ENCODE results near the gene MYO7B. TPM values are rescaled to one million over a fixed set of nuclear protein-coding genes. Genes with fewer than 3 reads are reported as not detected.
A peak's percentile ranks its signal among the peaks of the same experiment; 100 is the strongest.
"Not testable (repeated sequence)": the region's sequence is repeated elsewhere in the genome, so short reads cannot be mapped to it uniquely, and the experiment has no call there.

Gene MYO7B
- total RNA-seq, 1 donor from 2014 or later: 0.78 TPM

DNA sequence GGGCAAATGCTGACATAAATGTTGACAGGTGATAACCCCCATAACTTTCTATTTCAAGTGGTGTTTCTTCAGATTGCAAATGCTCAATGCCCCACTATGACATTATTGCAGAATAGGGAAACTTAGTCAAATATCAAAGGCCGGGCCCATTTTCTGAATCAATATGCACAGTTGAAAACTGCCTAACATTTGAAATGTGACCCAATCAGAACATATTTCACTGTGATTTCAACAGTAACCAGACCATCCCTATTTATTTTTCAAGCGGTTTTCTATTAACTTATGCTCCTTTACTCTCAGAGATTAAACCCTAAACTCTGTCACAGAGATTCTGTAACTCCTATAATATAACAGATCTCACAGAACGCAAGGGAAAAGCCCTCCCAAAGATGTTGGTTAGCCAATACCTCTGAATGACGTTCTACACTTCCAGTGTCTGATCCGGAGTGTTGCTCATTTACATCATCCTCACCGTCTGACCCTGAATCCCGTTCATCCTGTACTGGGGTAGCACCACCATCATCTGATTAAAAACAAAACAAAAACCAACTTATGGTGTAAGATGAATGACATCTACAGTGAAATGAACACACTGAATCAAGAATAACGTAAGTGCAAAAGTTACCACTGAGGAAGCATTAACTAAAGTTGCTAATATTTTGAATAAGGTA, 12.1 kb upstream of the MYO7B start:
- DNase-seq (ENCODE audit: low spot score): no peak

DNA sequence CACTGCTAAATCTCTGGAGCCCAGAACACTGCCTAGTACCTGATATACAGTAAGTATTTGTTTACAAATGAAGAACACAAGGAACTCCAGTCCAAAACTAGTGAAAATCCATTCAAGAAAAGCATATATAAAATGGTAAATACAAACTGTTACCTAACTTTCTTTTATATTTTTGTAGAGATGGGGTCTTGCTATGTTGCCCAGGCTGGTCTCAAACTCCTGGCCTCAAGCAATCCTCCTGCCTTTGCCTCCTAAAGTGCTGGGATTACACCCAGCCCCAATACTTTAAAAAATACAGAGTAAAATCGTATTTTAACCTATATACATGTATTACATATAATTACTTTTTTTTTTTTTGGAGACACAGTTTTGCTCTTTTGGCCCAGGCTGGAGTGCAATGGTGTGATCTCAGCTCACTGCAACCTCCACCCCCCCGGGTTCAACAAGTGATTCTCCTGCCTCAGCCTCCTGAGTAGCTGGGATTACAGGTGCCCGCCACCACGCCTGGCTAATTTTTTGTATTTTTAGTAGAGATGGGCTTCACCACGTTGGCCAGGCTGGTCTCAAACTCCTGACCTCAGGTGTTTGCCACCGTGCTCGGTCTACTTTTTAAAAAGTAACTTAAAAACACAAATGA, 11.2 kb upstream of the MYO7B start:
- not testable (repeated sequence) for DNase-seq (ENCODE audit: low spot score)

DNA sequence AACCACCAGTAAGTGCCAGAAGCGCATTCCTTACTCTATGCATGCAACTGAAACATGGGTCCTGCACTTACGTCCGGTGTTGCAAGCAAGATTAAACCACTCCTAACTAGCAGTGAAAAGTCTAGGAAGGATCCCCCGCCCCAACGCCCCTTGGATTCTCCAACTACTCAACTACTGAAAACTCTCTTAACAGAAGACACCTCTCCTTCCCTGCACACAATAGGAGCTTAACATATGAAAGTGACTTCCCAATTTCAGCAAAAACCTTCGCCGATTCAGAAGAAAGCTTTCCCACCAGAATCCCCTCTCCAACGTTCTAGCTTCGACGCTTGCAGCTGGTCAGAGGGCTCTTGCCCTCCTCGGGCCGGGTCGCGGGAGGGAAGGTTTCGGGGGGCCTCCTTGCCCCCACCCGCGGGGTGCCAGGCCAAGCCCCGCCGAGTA, 9.8 kb upstream of the MYO7B start:
- no peak for DNase-seq (ENCODE audit: low spot score)

DNA sequence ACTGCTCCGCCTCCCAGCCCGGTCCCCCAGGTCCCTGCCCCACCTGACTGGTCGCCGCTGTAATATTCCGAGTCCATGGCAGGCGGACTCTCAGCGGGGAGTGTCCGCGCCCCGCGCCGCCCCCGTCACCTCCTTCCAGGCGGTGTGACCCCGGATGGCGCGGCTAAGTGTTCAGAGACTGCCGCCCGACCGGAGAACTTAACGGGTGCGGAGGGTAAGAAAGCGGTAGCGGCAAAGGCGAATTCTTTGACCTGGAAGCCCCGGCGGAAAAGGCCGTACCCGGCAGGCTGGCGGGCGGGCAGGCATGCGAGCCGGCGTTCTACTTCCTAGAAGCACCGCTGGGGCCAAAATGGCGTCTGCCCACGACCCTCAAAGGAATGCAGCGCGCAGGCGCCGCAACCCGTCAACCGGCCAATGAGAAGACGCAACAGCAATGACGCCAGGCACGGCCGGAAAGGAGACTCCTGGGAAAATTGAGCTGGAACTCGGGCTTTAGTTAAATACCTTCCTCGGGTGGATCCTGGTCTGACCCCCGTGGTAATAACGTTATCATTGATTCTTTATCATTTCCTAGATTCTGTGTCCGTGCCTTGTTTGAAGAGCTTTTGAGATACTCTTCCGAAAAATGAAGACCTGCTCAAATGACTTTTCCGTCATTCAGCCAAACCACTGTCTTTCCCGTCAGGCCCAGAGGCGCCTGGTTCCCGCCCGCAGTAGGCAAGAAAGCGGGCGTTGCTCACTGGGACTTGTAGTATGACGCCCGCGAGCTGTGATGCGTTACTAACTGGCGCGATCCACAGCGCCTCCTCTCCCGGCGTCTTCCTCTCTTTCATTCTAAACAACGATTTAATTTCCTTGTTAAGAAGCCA, 9.1 kb upstream of the MYO7B start, which contains the start of gene IWS1:
TSS of gene IWS1 (minus strand) at position 358 of the 869 bp plus-strand sequence. CDS start at position 77, 281 bp downstream.
- DNase-seq (ENCODE audit: low spot score): peak; percentile 96

DNA sequence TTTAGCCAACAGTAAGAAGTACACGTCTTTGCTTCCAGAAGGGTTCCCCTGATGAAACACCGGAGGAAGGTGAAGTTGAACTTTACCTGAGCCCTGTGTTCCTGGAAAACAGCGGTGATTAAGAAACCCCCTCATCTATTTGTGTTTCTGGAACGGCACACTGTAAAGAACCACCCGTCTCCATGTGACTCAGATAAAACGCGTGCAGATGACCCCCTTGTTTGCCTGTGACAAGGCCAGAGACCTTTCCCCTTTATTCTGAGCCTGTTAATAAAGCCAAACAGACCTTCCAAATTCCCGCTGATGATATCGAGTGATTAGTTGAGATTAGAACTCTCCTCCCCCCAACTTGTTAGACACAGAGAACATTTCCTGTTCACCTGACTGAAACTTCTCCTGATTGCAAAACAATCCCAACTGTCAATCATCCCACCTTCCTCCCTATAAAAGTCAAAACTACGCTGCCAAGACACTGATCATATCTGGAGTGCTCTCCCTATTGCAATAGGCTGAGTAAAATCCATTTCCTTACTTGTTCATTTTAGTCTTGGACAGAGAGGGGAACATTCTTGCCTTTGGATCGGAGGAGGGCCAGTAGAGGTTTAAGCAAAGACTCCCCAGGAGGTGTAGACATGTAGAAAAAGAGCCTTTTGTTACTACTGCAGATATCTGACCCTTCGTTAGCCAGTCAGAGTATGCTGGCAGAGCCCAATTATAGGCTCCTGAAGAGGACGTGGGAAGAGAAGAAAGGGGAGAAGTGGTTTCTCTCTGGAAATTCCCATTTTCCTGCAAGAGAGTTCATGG, 8.3 kb upstream of the MYO7B start:
- DNase-seq (ENCODE audit: low spot score): no peak

DNA sequence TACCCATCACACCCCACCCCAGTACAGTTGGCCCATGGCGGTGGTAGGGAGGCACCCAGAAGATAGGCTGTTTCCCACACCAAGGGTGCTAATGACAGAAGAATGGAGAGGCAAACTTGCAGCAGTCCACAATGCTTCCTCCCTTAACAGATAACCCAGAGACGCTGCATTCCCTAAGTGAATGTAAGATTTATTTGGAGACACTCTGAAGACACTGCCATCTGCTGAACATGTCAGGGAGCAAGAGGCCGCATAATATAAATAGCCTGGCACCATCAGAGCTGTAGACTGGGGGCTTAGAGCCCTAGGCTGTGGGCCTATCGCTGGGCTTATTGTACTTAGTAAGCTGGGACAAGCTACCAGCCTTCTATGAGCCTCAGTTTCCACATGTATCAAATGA, 7.0 kb upstream of the MYO7B start:
- DNase-seq (ENCODE audit: low spot score): no peak

DNA sequence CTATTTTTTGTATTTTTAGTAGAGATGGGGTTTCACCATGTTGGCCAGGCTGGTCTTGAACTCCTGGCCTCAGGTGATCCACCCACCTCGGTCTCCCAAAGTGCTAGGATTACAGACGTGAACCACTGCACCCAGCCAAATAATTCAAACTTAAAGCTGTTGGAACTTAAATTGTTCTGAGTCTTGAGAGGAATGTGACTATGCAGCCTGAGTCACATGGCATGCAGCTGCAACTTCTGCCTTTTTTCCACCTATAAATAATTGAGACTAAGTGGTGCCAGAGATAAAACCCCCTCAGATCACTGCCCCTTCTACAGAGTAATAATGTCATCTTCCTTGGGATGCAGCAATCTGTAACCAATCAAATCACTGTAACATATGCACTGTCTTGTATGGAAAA, 6.1 kb upstream of the MYO7B start:
- not testable (repeated sequence) for DNase-seq (ENCODE audit: low spot score)

DNA sequence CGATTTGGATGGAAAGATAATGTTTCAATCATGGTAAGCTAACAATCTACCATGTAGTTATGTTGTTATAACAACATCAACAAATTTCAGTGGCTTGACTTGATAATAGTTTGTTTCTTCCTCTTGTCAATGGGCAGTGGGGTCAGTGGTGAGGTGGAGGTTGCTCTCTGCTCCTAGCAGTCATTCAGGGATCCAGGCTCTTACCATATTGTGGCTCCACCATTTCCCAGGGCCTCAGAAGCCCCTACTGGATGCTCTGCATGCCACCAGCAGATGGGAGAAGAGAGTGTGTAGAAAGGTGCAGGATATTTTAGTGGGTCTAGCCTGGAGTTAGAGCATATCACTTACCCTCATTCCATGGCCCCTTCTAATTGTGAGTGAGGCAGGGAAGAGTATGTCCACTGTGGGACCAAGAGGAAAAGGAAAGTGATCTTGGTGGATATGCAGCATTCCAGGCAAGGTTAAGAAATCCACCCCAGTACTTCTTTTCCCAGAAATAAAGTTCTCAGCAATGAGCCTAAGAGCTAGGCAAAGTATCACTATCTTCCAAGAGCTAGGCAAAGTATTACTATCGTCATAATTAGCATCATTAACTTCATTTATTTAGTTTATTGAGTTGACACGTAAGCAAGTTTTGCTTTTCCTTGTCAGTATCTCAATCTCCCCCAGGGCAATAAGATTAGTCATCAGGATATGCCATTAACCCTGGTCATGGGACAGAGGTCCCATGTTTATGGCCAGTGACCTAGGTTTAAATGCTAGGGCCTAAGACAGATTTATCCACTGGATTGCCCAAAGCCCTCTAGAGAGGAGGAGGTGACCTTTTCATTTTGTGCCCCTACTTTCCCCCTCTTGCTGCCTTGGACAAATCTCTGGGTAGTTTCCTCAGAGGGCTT, 5.0 kb upstream of the MYO7B start:
- no peak for DNase-seq (ENCODE audit: low spot score)

DNA sequence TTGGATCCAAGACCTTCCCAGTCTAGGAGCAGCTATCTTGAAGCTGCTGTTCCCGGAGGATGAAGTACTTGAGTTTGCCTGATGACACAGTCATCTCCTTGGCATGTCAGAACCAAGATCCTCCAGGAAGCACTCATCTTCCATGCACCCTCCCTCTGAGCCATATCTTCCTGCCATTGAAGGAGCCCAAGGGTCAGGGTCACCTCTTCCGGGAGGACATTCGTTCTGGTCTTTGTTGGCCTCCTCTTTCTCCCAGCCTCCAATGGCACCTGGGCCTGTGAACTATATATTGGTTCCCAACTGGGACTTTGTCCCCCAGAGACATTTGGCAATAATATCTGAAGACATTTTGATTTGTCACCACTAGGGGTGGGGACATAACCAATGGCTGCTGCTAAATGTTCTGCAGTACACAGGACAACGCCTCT, 4.2 kb upstream of the MYO7B start:
- no peak for DNase-seq (ENCODE audit: low spot score)

DNA sequence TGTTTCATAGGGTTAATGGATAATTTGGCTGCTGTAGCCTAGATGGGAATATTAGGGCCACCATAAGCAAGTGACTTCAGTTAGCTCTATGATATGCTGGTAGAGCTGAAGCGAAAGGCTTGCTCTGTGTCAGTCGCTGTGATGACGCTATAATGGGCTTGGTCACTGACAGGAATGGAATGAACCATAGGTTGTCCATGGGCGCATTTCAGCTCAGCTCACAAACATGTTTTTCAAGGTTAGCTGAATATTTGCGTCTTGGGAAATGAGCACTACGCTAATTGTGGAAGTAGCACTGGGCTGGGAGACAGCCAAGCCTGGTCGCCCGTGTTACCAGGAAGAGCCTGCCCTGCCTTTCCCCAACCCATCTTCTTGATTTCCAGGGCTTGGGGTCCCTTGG, 3.2 kb upstream of the MYO7B start:
- DNase-seq (ENCODE audit: low spot score): no peak

DNA sequence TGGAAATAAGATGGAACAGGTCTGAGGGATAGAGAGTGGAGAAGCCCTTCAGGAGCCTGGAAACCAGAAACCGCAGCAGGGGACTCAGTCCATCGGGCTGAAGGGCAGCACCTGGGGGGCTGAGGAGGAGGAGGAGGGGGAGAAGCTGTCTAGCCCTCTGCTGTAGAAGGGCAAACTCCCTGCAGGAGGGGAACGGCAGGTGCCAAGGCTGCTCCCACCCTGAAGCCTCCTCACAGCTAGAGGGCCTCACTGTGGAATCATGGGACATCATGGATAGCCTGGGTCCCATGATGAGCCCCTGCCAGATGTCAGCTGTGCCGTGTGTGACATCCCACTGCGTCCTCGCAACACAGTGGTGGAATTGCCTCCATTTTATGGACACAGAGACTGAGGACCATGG, 435 bp downstream of the MYO7B start:
- peak; percentile 41 for DNase-seq (ENCODE audit: low spot score)

DNA sequence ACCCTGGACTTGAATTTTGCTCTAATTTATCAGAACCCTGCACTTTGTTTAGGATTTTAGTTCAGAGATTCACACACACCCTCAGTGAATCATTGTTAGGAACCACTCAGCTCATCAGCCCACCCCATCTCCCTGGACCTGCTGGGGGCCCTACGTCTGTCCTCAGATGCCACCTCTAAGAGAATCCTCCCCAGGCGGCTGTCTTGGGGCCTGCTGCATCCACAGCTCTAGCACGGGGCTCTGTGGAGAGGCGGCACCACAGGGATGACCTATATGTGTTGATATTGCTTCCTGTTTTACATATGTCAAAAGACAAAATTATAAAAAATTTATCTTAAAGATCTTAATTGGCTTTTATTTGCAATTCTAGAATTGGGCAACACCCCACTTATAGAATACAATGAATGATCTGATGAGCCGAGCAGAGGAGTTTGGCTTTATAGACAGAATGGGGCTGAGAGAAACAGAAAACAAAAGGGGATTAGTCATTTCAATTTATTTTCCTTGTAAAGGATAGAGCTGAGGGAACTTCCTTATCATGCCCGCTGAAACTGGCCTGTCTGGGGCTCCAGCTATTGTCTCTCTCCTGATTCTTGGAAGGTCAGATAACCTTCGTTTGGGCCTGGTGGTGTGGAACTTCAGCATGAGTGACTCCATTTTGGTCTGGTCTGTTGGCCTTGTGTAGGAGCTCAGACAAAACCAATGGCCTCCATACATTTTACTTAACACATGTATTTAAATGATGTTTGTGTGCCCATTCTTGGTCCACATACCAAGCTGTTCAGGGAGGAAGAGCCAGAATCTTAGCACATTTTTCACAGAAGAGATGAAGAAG, 1.4 kb downstream of the MYO7B start:
- DNase-seq (ENCODE audit: low spot score): peak; percentile 7

DNA sequence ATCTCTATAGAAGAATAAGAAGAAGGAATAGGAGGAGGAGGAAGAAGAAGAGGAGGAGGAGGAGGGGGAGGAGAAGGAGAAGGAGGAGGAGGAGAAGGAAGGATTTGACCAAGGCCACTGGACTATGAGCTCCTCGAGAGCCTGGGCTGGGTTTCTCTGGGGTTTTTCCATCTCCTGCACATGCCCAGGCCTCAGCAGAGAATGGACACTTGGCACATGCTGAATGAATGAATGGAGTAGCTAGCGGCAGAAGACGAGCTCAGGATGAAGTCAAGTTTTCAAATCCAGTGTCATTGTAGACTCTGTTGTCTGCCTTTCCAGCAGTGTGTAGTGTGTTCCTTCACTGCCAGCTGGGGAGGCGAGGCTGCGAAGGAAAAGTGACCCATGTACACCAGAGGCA, 2.2 kb downstream of the MYO7B start:
- peak; percentile 8 for DNase-seq (ENCODE audit: low spot score)

DNA sequence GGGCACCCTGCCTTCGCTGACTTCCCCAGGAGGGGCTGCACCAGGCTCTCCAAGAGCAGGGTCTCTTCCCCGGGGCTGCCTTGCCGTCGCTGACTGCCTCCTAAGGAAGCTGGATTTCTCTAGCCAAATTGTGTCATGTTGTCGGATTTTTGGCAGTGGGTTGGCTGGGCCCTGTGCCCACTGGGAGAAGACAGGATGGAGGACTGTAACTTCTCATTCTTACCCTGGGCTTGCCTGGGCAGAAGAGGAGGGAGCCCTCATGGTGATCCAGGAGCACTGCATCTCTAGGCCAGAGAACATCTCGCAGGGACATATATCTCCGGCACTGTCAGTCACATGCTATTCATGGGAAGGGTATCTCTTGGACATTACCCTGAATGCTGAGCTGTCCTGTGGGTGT, 6.3 kb downstream of the MYO7B start:
- DNase-seq (ENCODE audit: low spot score): peak; percentile 26

DNA sequence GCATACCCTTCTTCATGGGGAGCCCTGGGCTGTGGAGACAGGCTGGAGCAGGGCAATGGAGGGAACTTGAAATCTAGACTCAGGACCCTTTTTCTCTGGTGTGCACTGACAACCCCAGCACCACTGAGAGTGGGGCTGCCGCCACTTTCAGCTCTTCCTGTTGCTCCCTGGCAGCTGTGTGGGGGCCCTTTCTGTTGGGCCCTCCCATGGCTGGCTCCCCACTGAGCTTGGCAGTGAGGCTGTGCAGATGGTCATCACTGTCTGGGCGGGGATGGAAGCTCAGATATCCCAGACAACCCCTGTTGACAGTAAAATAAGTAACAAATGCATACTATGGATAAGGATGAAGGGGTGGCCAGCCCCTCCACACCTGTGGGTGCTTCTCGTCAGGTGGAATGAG, 6.7 kb downstream of the MYO7B start:
- DNase-seq (ENCODE audit: low spot score): peak; percentile 12

DNA sequence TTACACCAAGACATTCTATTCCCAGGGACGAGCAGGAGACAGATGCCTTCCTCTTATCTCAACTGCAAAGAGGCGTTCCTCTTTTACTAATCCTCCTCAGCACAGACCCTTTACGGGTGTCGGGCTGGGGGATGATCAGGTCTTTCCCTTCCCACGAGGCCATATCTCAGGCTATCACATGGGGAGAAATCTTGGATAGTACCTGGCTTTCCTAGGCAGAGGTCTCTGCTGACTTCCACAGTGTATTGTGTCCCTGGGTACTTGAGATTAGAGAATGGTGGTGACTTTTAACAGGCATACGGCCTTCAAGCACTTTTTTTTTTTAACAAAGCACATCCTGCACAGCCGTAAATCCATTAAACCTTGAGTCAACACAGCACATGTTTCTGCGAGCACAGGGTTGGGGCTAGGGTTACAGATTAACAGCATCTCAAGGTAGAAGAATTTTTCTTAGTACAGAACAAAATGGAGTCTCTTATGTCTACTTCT, 7.6 kb downstream of the MYO7B start:
- DNase-seq (ENCODE audit: low spot score): peak; percentile 38

DNA sequence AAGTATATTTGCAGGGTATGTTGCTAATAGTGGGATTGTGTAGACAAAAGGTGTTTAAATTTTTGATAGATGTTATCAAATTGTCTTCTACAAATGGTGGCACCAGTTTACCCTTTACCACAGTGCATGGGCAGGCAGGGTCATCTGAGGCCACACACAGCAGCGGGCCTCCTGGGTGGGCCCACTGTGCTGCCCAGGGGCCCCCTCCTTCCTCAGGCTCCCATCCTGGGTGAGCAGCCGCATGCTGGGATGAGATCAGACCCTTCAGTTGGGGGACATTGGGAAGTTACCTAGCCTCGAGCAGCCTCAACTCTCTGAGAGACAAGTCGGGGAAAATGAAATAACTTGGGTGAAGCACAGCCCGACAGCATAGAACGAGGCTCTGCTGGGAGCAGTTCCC, 9.7 kb downstream of the MYO7B start:
- DNase-seq (ENCODE audit: low spot score): peak; percentile 24

DNA sequence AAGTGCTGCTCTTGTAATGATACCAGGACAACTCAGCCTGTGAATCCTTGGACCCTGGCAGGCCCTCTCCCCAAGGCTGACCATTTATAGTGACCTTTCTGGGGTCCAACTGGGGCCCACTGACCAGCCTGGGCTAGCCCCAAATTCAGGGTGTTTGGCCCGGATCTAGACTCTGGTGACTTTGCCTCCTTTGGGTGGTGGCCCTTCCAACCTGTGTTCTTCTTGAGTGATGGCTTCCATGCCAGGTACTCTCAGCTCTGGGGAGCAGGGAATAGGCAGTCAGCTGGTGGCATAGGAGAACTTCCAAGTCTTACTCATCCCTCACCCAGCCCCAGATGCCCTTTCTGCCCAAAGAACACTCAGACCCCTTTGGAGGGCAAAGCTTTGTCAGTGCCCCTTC, 10.3 kb downstream of the MYO7B start:
- DNase-seq (ENCODE audit: low spot score): peak; percentile 5

DNA sequence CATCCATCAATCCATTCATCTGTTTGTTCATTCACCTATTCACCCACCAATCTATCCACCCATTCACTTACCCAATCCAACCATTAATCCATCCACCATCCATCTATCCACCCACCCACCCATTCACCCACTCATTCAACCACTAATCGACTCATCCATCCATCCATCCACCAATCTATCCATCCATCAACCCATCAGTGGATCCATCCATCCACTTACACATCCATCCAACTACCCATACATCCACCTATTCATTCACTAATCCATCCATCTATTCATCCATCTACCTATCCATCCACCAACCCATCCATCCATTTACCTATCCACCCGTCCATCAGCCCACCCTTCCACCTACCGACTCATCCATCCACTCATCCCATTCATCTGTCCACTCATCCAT, 11.3 kb downstream of the MYO7B start:
- no peak for DNase-seq (ENCODE audit: low spot score)
